Tibial nerve (tissue), 4 donors: ENCODE data around the gene CEP57.

Experiments used
- EP300 ChIP-seq, 2 donors: sonication (generic); formaldehyde crosslinking; IDR thresholded peaks; one replicate each; pipeline ENCODE4 v1.6.1; 2017; ENCODE audit warnings: antibody characterized with exemption in 2 of 2, mild to moderate bottlenecking in 1 of 2
- TF ChIP-seq, protein P1 (sequence below), 5 experiments: fragments of 200-600 bp in 3 of 5; fragments of 450-650 bp in 2 of 5; sonication (generic) in 3 of 5; IDR thresholded peaks; one replicate each; pipeline ENCODE4 v1.5.1; 2016 to 2019; ENCODE audit warnings: antibody characterized with exemption in 5 of 5, mild to moderate bottlenecking in 3 of 5, moderate library complexity in 2 of 5

DNA sequence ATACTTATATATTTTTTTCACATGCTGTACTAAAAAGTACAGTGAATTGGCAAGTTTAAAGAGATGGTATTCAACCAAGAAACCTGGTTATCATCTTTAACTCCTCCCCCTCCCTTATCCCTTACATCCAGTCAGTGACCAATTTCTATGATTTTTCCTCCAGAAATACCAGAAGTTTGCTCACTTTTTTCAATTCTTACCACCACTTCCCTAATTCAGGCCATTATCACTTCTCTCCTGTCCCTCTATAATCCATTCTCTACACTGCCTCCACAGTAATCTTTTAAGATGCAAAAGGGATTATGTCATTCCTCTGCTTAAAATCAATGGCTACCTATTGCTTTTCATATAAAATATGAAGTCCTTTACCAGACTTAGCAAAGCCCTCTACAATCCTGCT is 62.8 kb downstream of the CEP57 start:
- TF ChIP-seq, protein P1, sequence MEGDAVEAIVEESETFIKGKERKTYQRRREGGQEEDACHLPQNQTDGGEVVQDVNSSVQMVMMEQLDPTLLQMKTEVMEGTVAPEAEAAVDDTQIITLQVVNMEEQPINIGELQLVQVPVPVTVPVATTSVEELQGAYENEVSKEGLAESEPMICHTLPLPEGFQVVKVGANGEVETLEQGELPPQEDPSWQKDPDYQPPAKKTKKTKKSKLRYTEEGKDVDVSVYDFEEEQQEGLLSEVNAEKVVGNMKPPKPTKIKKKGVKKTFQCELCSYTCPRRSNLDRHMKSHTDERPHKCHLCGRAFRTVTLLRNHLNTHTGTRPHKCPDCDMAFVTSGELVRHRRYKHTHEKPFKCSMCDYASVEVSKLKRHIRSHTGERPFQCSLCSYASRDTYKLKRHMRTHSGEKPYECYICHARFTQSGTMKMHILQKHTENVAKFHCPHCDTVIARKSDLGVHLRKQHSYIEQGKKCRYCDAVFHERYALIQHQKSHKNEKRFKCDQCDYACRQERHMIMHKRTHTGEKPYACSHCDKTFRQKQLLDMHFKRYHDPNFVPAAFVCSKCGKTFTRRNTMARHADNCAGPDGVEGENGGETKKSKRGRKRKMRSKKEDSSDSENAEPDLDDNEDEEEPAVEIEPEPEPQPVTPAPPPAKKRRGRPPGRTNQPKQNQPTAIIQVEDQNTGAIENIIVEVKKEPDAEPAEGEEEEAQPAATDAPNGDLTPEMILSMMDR (IDR thresholded peaks at IDR 0.05): no peak
- TF ChIP-seq EP300 (IDR thresholded peaks at IDR 0.05): no peak
